GM12878 (cell line): ENCODE data around the gene MRPL49. TPM values are rescaled to one million over a fixed set of nuclear protein-coding genes. Genes with fewer than 3 reads are reported as not detected.

Experiments used
- CBX3 ChIP-seq: fragments of 200-600 bp; sonication (generic); IDR thresholded peaks from 2 replicates; pipeline ENCODE4 v1.6.1; 2016; ENCODE audit warnings: low read depth, borderline replicate concordance
- E2F4 ChIP-seq: IDR thresholded peaks from 2 replicates; pipeline ENCODE4 v1.6.1; 2012; ENCODE audit warnings: low read depth, low read length, improper control_type of control experiment
- E4F1 ChIP-seq: fragments of 450-650 bp; IDR thresholded peaks from 2 replicates; pipeline ENCODE4 v1.6.1; 2018; ENCODE audit warnings: borderline replicate concordance, mild to moderate bottlenecking; ENCODE audit not compliant: partially characterized antibody
- ETV6 ChIP-seq, 2 experiments: fragments of 450-650 bp in 1 of 2; IDR thresholded peaks in 1 of 2; conservative IDR thresholded peaks in 1 of 2; 2 replicates each; pipeline ENCODE4 v1.6.1; 2014; ENCODE audit warnings: antibody characterized with exemption in 1 of 2, borderline replicate concordance in 1 of 2, low read depth in 1 of 2, mild to moderate bottlenecking in 1 of 2, moderate library complexity in 1 of 2
- EZH2 ChIP-seq: IDR thresholded peaks from 2 replicates; pipeline ENCODE4 v1.6.1; 2012; ENCODE audit warnings: low read depth, mild to moderate bottlenecking, control low read depth, inconsistent platforms, low read length, borderline replicate concordance; ENCODE audit not compliant: control insufficient read depth
- HDAC2 ChIP-seq: fragments of 200-600 bp; sonication (generic); IDR thresholded peaks from 2 replicates; pipeline ENCODE4 v1.6.1; 2017
- IRF3 ChIP-seq: fragments of 450-650 bp; IDR thresholded peaks from 2 replicates; pipeline ENCODE4 v1.6.1; 2014; ENCODE audit warnings: mild to moderate bottlenecking
- MYB ChIP-seq: fragments of 150-350 bp; IDR thresholded peaks from 2 replicates; pipeline ENCODE4 v1.6.1; 2014; ENCODE audit warnings: mild to moderate bottlenecking, low read depth, low read length, borderline replicate concordance
- NR2F1 ChIP-seq: fragments of 450-650 bp; conservative IDR thresholded peaks from 2 replicates; pipeline ENCODE4 v1.6.1; 2017; ENCODE audit warnings: mild to moderate bottlenecking
- RAD51 ChIP-seq: fragments of 450-650 bp; IDR thresholded peaks from 2 replicates; pipeline ENCODE4 v1.6.1; 2016; ENCODE audit warnings: moderate library complexity, mild to moderate bottlenecking, inconsistent platforms
- SKIL ChIP-seq: fragments of 450-650 bp; IDR thresholded peaks from 2 replicates; pipeline ENCODE4 v1.6.1; 2017; ENCODE audit warnings: mild to moderate bottlenecking, low read depth, inconsistent platforms; ENCODE audit not compliant: poor library complexity, severe bottlenecking
- SUPT20H ChIP-seq: IDR thresholded peaks from 2 replicates; pipeline ENCODE4 v1.6.1; 2011; ENCODE audit warnings: low read depth, mild to moderate bottlenecking, low read length, moderate library complexity, borderline replicate concordance; ENCODE audit not compliant: control insufficient read depth
- ZBED1 ChIP-seq: IDR thresholded peaks from 2 replicates; pipeline ENCODE4 v1.6.1; 2016; ENCODE audit warnings: borderline replicate concordance
- polyA plus RNA-seq, 11 experiments: library from polyadenylated mRNA; depleted of rRNA in 4 of 11; unstranded in 6 of 11; stranded (reverse) in 5 of 11; fragments of >200 nt; fragmentation: Nextera tagmentation in 4 of 11; fragmentation: Illumina TruSeq in 1 of 11; extraction: Ambion mirVana in 4 of 11; extraction: Trizol in 1 of 11; gene quantifications; 1 replicate in 1 of 11; 2 replicates in 10 of 11; pipeline versions ENCODE4 v1.2.1 to v1.2.3, GENCODE V29; 2011 to 2016; ENCODE audit warnings: inconsistent platforms in 2 of 11, missing spikeins in 2 of 11, low read depth in 1 of 11
- total RNA-seq, 4 experiments: library from RNA; depleted of rRNA in 3 of 4; stranded (reverse); fragments of >200 nt in 3 of 4; fragmentation: Illumina TruSeq in 1 of 4; extraction: Trizol in 1 of 4; gene quantifications; 2 replicates each; pipeline versions ENCODE4 v1.2.1 to v1.2.3, GENCODE V29; 2013 to 2021
- TF ChIP-seq, protein P1 (sequence below): fragments of 450-650 bp; formaldehyde crosslinking; IDR thresholded peaks from 2 replicates; pipeline ENCODE4 v1.5.0; 2022; ENCODE audit warnings: mild to moderate bottlenecking, missing genetic modification characterization
- TF ChIP-seq, protein P2 (sequence below): fragments of 450-650 bp; IDR thresholded peaks from 2 replicates; pipeline ENCODE4 v1.6.1; 2016; ENCODE audit warnings: mild to moderate bottlenecking

MRPL49 gene
- total and polyA plus RNA-seq, 10 of the 15 experiments (the other 5 are each of a cell fraction or from before 2014, with no cell fraction given), result 42.0 to 116 (median 71.7) TPM

DNA sequence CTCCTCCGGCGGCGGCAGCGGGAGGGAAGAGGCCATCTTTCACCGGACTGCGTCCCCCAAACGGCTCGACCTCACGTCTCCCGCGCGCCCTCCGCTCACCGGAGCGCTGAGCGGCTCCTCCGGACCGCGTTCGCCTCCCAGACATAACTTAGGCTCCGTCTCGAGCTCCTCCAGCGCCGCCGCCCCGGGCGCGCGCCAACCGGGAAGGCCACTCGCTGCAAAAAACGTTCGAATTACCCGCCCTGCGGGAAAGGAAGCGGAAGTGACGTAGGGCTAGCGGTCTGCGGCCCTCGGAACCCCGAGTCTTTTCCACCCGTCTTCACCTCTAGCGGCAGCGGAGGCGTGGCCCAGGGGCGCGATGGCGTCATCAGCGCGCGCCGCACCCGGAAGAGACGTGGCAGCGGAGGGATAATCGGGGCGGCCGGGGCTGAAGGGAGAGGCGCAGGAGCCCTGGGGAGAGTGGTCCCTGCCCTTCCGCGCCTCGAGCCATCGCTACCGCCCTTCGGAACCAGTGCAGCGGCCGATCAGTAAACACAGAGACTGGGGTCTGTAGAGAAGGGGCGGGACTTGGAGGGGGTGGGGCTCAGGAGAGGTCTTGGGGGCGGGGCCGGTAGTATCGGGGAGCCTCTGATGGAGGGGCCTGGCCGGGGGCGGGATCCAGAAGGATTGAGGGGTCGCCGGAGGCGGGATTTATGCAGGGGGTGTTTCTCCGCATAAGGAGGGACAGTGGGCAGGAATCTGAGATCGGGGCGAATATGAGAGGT is 38.1 kb upstream of the MRPL49 start, which contains the start of the genes CDCA5 and ZFPL1 (continued):
- TF ChIP-seq, protein P1, sequence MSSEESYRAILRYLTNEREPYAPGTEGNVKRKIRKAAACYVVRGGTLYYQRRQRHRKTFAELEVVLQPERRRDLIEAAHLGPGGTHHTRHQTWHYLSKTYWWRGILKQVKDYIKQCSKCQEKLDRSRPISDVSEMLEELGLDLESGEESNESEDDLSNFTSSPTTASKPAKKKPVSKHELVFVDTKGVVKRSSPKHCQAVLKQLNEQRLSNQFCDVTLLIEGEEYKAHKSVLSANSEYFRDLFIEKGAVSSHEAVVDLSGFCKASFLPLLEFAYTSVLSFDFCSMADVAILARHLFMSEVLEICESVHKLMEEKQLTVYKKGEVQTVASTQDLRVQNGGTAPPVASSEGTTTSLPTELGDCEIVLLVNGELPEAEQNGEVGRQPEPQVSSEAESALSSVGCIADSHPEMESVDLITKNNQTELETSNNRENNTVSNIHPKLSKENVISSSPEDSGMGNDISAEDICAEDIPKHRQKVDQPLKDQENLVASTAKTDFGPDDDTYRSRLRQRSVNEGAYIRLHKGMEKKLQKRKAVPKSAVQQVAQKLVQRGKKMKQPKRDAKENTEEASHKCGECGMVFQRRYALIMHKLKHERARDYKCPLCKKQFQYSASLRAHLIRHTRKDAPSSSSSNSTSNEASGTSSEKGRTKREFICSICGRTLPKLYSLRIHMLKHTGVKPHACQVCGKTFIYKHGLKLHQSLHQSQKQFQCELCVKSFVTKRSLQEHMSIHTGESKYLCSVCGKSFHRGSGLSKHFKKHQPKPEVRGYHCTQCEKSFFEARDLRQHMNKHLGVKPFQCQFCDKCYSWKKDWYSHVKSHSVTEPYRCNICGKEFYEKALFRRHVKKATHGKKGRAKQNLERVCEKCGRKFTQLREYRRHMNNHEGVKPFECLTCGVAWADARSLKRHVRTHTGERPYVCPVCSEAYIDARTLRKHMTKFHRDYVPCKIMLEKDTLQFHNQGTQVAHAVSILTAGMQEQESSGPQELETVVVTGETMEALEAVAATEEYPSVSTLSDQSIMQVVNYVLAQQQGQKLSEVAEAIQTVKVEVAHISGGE, result peak; percentile 45; the same call in 1 of the 2 replicates
- TF ChIP-seq MYB (0 out of 2 replicates have a peak, but pooled peaks have one; percentile 32), HDAC2 (peak; percentile 97; the same call in 1 of the 2 replicates), SKIL (no peak), IRF3 (peak; percentile 58), CBX3 (no peak), ZBED1 (no peak), RAD51 (no peak), NR2F1 (peak; percentile 65), ETV6 (conservative IDR thresholded peaks at IDR 0.05 in 1 of 2, IDR thresholded peaks at IDR 0.05 in 1 of 2; ENCODE audit: borderline replicate concordance in 1 of 2, low read depth in 1 of 2) (peak in 1 of 2 experiments; percentile 40; a peak in 2 of 4 replicates), E2F4 (peak; percentile 100), EZH2 (no peak), E4F1 (peak; percentile 89), SUPT20H (no peak)
- TF ChIP-seq, protein P2, sequence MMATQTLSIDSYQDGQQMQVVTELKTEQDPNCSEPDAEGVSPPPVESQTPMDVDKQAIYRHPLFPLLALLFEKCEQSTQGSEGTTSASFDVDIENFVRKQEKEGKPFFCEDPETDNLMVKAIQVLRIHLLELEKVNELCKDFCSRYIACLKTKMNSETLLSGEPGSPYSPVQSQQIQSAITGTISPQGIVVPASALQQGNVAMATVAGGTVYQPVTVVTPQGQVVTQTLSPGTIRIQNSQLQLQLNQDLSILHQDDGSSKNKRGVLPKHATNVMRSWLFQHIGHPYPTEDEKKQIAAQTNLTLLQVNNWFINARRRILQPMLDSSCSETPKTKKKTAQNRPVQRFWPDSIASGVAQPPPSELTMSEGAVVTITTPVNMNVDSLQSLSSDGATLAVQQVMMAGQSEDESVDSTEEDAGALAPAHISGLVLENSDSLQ, result peak; percentile 45
